ENCODE data around the gene BID.
A peak's percentile ranks its signal among the peaks of the same experiment; 100 is the strongest.

Gene BID

GRCh38 chr22:17783773-17784480, 9.7 kb upstream of the BID start:
- no peak for DNase-seq (ENCODE audit: low read depth in 2 of 2)

GRCh38 chr22:17783312-17783711, 9.0 kb upstream of the BID start:
- no peak for DNase-seq (ENCODE audit: low read depth in 2 of 2)

- DNase-seq (ENCODE audit: low read depth in 2 of 2) = no peak
Observed at GRCh38 chr22:17782621-17783020, 8.4 kb upstream of the BID start.

GRCh38 chr22:17782158-17782557, 7.9 kb upstream of the BID start:
- DNase-seq (ENCODE audit: low read depth in 2 of 2) = no peak

GRCh38 chr22:17781319-17782031, 7.2 kb upstream of the BID start:
- peak; percentile 60 to 73 for DNase-seq (ENCODE audit: low read depth in 2 of 2)

GRCh38 chr22:17780741-17781318, 6.6 kb upstream of the BID start:
- DNase-seq (ENCODE audit: low read depth in 2 of 2) = no peak

GRCh38 chr22:17780116-17780740, 6.0 kb upstream of the BID start:
- DNase-seq (ENCODE audit: low read depth in 2 of 2) = no peak

- no peak for DNase-seq (ENCODE audit: low read depth in 2 of 2)
Observed at GRCh38 chr22:17779286-17780115, 5.2 kb upstream of the BID start.

GRCh38 chr22:17778412-17778976, 4.2 kb upstream of the BID start:
- no peak for DNase-seq (ENCODE audit: low read depth in 2 of 2)

GRCh38 chr22:17777717-17778044, 3.4 kb upstream of the BID start:
- no peak for DNase-seq (ENCODE audit: low read depth in 2 of 2)

- DNase-seq (ENCODE audit: low read depth in 2 of 2) = peak; percentile 52 to 60
Observed at GRCh38 chr22:17777005-17777716, 2.9 kb upstream of the BID start.

- no peak for DNase-seq (ENCODE audit: low read depth in 2 of 2)
Observed at GRCh38 chr22:17775781-17776465, 1.7 kb upstream of the BID start.

- no peak for DNase-seq (ENCODE audit: low read depth in 2 of 2)
Observed at GRCh38 chr22:17774926-17775685, 837 bp upstream of the BID start.

GRCh38 chr22:17773606-17774205, 563 bp downstream of the BID start:
- DNase-seq (ENCODE audit: low read depth in 2 of 2) = peak; percentile 35 to 70

- no peak for DNase-seq (ENCODE audit: low read depth in 2 of 2)
Observed at GRCh38 chr22:17772958-17773605, 1.2 kb downstream of the BID start.

- DNase-seq (ENCODE audit: low read depth in 2 of 2) = no peak
Observed at GRCh38 chr22:17772249-17772957, 1.9 kb downstream of the BID start.

GRCh38 chr22:17770180-17771077, 3.8 kb downstream of the BID start:
- DNase-seq (ENCODE audit: low read depth in 2 of 2) = no peak
